Measurements from ENCODE around the gene CACNA1E. TPM values are rescaled to one million over a fixed set of nuclear protein-coding genes. Genes with fewer than 3 reads are reported as not detected.

The CACNA1E gene
- total and polyA plus RNA-seq, 7 experiments from 2014 or later, result 0.07 TPM; not detected in 6

GRCh38 chr1:181768211-181768929 lies 285.1 kb downstream of the CACNA1E start:
- intact Hi-C loops (cut with micrococcal nuclease), result no loop called here
- H3K4me1 ChIP-seq (ENCODE audit: control insufficient read depth in 2 of 2, insufficient read depth in 2 of 2, low read length in 2 of 2), result no peaks in the 10 kb centered on the region
- Mint-ChIP-seq H3K27me3 (peaks cover 2 to 25% (median 6%) of the 10 kb centered on the region in 5 donors), H3K9me3 (peaks cover 0 to 2% (median 0%) of the 10 kb centered on the region in 11 donors), H3K4me1 (peaks cover 0 to 3% (median 0%) of the 10 kb centered on the region in 7 donors), H3K4me3 (no peak overlapping the region), H3K27ac (no peak overlapping the region), H3K36me3 (no peaks in the 10 kb centered on the region)
- H3K27ac ChIP-seq (ENCODE audit: low read depth, low read length), result no peak overlapping the region
- ChIA-PET POLR2A (no interaction called here), CTCF (no interaction called here)
- no peaks in the 10 kb centered on the region for H3K27me3 ChIP-seq (ENCODE audit: control insufficient read depth in 2 of 2, insufficient read depth in 2 of 2, low read length in 2 of 2)
- no peak overlapping the region for H3K4me3 ChIP-seq (ENCODE audit: low read length)
- no peak for DNase-seq
- ATAC-seq, result no peak
- no peaks in the 10 kb centered on the region for H3K36me3 ChIP-seq (ENCODE audit: control insufficient read depth in 2 of 3, insufficient read depth in 3 of 3, low read length in 3 of 3)
- H3K9me3 ChIP-seq (ENCODE audit: control insufficient read depth in 2 of 3, low read length in 3 of 3), result no peaks in the 10 kb centered on the region

- Mint-ChIP-seq H3K9me3 (peaks cover 0 to 2% (median 0%) of the 10 kb centered on the region in 11 donors), H3K27me3 (peaks cover 0 to 25% (median 4%) of the 10 kb centered on the region in 5 donors), H3K27ac (no peak overlapping the region), H3K36me3 (no peaks in the 10 kb centered on the region), H3K4me1 (peaks cover 0 to 3% (median 0%) of the 10 kb centered on the region in 7 donors), H3K4me3 (no peak overlapping the region)
- Histone ChIP-seq H3K27ac (ENCODE audit: low read depth, low read length) (no peak overlapping the region), H3K9me3 (ENCODE audit: control insufficient read depth in 2 of 3, low read length in 3 of 3) (no peaks in the 10 kb centered on the region), H3K4me3 (ENCODE audit: low read length) (no peak overlapping the region), H3K27me3 (ENCODE audit: control insufficient read depth in 2 of 2, insufficient read depth in 2 of 2, low read length in 2 of 2) (no peaks in the 10 kb centered on the region), H3K36me3 (ENCODE audit: control insufficient read depth in 2 of 3, insufficient read depth in 3 of 3, low read length in 3 of 3) (no peaks in the 10 kb centered on the region), H3K4me1 (ENCODE audit: control insufficient read depth in 2 of 2, insufficient read depth in 2 of 2, low read length in 2 of 2) (no peaks in the 10 kb centered on the region)
- ATAC-seq (no peak), DNase-seq (no peak)
- CTCF ChIA-PET, result no interaction called here
- intact Hi-C loops (cut with micrococcal nuclease), result no loop called here
- POLR2A ChIA-PET, result no interaction called here
Observed at GRCh38 chr1:181768930-181769280, 285.6 kb downstream of the CACNA1E start.

DNA sequence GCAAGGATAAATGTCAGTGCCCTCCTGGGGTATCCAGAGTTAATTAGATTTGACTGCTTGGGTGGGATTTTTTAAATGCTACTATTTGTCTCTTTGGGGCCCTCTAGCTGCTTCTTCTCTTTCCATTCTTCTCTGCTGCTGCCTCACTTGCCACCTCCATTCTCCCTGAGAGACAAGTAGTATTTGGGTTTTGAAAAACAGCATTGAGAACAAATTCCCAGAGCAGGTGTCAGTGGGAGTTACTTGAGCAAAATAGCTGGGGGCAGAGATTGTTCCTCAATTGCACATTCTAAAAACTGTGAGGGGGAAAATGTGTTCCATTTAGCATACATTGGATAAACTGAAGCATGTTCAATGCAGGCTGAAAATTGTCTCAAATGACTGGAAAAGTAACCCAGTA lies 286.5 kb downstream of the CACNA1E start:
- peaks cover 0 to 23% (median 4%) of the 10 kb centered on the region in 5 donors for H3K27me3 Mint-ChIP-seq
- ChIA-PET POLR2A (no interaction called here), CTCF (no interaction called here)
- ATAC-seq, result no peak
- Histone ChIP-seq H3K36me3 (ENCODE audit: control insufficient read depth in 2 of 3, insufficient read depth in 3 of 3, low read length in 3 of 3) (no peaks in the 10 kb centered on the region), H3K4me1 (ENCODE audit: control insufficient read depth in 2 of 2, insufficient read depth in 2 of 2, low read length in 2 of 2) (no peaks in the 10 kb centered on the region), H3K27ac (ENCODE audit: low read depth, low read length) (no peak overlapping the region), H3K27me3 (ENCODE audit: control insufficient read depth in 2 of 2, insufficient read depth in 2 of 2, low read length in 2 of 2) (no peaks in the 10 kb centered on the region), H3K4me3 (ENCODE audit: low read length) (no peak overlapping the region), H3K9me3 (ENCODE audit: control insufficient read depth in 2 of 3, low read length in 3 of 3) (no peaks in the 10 kb centered on the region)
- peaks cover 0 to 2% (median 0%) of the 10 kb centered on the region in 11 donors for H3K9me3 Mint-ChIP-seq
- peaks cover 0 to 3% (median 0%) of the 10 kb centered on the region in 7 donors for H3K4me1 Mint-ChIP-seq
- no peak for DNase-seq
- intact Hi-C loops (cut with micrococcal nuclease), result no loop called here
- H3K27ac Mint-ChIP-seq, result no peak overlapping the region
- no peaks in the 10 kb centered on the region for H3K36me3 Mint-ChIP-seq
- H3K4me3 Mint-ChIP-seq, result no peak overlapping the region

- Histone ChIP-seq H3K36me3 (ENCODE audit: control insufficient read depth in 2 of 3, insufficient read depth in 3 of 3, low read length in 3 of 3) (no peaks in the 10 kb centered on the region), H3K9me3 (ENCODE audit: control insufficient read depth in 2 of 3, low read length in 3 of 3) (no peaks in the 10 kb centered on the region), H3K27ac (ENCODE audit: low read depth, low read length) (no peak overlapping the region), H3K4me3 (ENCODE audit: low read length) (no peak overlapping the region), H3K4me1 (ENCODE audit: control insufficient read depth in 2 of 2, insufficient read depth in 2 of 2, low read length in 2 of 2) (no peaks in the 10 kb centered on the region), H3K27me3 (ENCODE audit: control insufficient read depth in 2 of 2, insufficient read depth in 2 of 2, low read length in 2 of 2) (no peaks in the 10 kb centered on the region)
- no peaks in the 10 kb centered on the region for H3K9me3 Mint-ChIP-seq
- DNase-seq (no peak), ATAC-seq (no peak)
- H3K4me1 Mint-ChIP-seq, result peaks cover 0 to 3% (median 0%) of the 10 kb centered on the region in 7 donors
- peaks cover 0 to 9% (median 4%) of the 10 kb centered on the region in 5 donors for H3K27me3 Mint-ChIP-seq
- intact Hi-C loops (cut with micrococcal nuclease), result no loop called here
- no peak overlapping the region for H3K27ac Mint-ChIP-seq
- no peaks in the 10 kb centered on the region for H3K36me3 Mint-ChIP-seq
- H3K4me3 Mint-ChIP-seq, result no peak overlapping the region
- ChIA-PET POLR2A (no interaction called here), CTCF (no interaction called here)
Observed at GRCh38 chr1:181772714-181773113, 289.4 kb downstream of the CACNA1E start.

DNA sequence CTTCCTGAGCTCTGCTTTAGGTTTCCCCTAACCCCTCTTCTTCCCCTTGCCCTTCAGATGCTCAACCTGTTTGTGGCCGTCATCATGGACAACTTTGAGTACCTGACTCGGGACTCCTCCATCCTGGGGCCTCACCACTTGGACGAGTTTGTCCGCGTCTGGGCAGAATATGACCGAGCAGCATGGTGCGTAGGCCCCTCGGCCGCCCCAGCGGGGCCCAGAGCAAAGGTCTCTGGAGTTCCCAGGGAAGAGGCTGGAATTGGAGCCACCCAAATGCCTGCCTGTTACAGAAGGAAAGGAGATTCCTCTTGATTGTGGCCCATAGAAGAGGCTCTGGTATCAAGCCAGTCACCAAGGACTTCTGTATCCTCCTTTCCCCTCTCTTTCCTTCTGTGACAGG lies 292.7 kb downstream of the CACNA1E start:
- Mint-ChIP-seq H3K9me3 (peaks cover 0 to 1% (median 0%) of the 10 kb centered on the region in 11 donors), H3K4me3 (no peak overlapping the region), H3K4me1 (no peaks in the 10 kb centered on the region), H3K36me3 (no peaks in the 10 kb centered on the region), H3K27ac (no peak overlapping the region), H3K27me3 (peaks cover 0 to 13% (median 8%) of the 10 kb centered on the region in 5 donors)
- intact Hi-C loops (cut with micrococcal nuclease), result no loop called here
- no peak overlapping the region for H3K27ac ChIP-seq (ENCODE audit: low read depth, low read length)
- H3K36me3 ChIP-seq (ENCODE audit: control insufficient read depth in 2 of 3, insufficient read depth in 3 of 3, low read length in 3 of 3), result no peaks in the 10 kb centered on the region
- H3K9me3 ChIP-seq (ENCODE audit: control insufficient read depth in 2 of 3, low read length in 3 of 3), result no peaks in the 10 kb centered on the region
- no peaks in the 10 kb centered on the region for H3K27me3 ChIP-seq (ENCODE audit: control insufficient read depth in 2 of 2, insufficient read depth in 2 of 2, low read length in 2 of 2)
- H3K4me3 ChIP-seq (ENCODE audit: low read length), result no peak overlapping the region
- DNase-seq, result no peak
- ChIA-PET POLR2A (no interaction called here), CTCF (no interaction called here)
- no peaks in the 10 kb centered on the region for H3K4me1 ChIP-seq (ENCODE audit: control insufficient read depth in 2 of 2, insufficient read depth in 2 of 2, low read length in 2 of 2)
- no peak for ATAC-seq

DNA sequence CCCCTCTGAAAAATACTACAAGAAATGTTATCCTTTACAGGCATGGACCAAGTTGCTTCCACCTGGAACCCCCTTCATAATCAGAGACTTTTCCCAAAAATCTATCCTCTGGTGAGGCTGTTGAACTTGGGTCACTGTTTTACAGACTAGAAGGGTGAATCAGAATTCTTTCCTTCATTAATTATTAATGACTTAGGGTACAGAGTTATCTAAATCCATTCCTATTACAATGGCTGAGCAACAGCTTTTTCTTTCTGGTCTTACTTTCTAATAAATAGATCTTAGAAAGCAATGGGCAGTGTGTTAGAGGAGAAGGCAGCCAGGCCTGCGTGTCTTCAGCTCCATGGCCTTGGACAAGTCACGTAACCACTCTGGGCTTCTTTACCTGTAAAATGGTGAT lies 294.0 kb downstream of the CACNA1E start:
- Histone ChIP-seq H3K27me3 (ENCODE audit: control insufficient read depth in 2 of 2, insufficient read depth in 2 of 2, low read length in 2 of 2) (no peaks in the 10 kb centered on the region), H3K4me3 (ENCODE audit: low read length) (no peak overlapping the region), H3K9me3 (ENCODE audit: control insufficient read depth in 2 of 3, low read length in 3 of 3) (no peaks in the 10 kb centered on the region), H3K4me1 (ENCODE audit: control insufficient read depth in 2 of 2, insufficient read depth in 2 of 2, low read length in 2 of 2) (no peaks in the 10 kb centered on the region), H3K36me3 (ENCODE audit: control insufficient read depth in 2 of 3, insufficient read depth in 3 of 3, low read length in 3 of 3) (no peaks in the 10 kb centered on the region), H3K27ac (ENCODE audit: low read depth, low read length) (no peak overlapping the region)
- no peak for ATAC-seq
- CTCF ChIA-PET, result no interaction called here
- intact Hi-C loops (cut with micrococcal nuclease), result no loop called here
- Mint-ChIP-seq H3K36me3 (no peaks in the 10 kb centered on the region), H3K4me3 (no peak overlapping the region), H3K27ac (no peak overlapping the region), H3K4me1 (no peaks in the 10 kb centered on the region), H3K27me3 (peaks cover 0 to 14% (median 8%) of the 10 kb centered on the region in 5 donors), H3K9me3 (peaks cover 0 to 1% (median 0%) of the 10 kb centered on the region in 11 donors)
- POLR2A ChIA-PET, result no interaction called here
- DNase-seq, result no peak

DNA sequence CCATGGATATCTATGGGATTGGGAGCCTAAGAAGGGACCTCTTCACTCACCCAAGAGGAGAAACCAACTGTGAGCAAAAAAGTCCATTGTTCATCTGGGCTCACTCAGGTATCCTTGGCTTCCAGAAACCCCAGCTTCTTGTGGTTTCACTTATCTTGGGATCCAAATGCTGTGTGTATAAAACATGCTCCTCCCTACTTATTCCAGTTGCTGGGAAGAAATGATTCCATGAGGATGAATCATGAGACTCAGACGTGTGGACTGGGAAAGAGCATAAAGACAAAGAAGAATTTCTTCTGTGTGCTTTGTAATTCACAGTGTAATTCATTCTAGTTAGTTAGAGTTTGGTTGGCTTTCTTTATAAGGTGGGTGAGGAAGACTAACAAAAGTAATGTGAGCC lies 294.5 kb downstream of the CACNA1E start:
- H3K27me3 Mint-ChIP-seq, result peaks cover 0 to 19% (median 5%) of the 10 kb centered on the region in 5 donors
- Histone ChIP-seq H3K4me1 (ENCODE audit: control insufficient read depth in 2 of 2, insufficient read depth in 2 of 2, low read length in 2 of 2) (no peaks in the 10 kb centered on the region), H3K27ac (ENCODE audit: low read depth, low read length) (no peak overlapping the region), H3K9me3 (ENCODE audit: control insufficient read depth in 2 of 3, low read length in 3 of 3) (no peaks in the 10 kb centered on the region), H3K36me3 (ENCODE audit: control insufficient read depth in 2 of 3, insufficient read depth in 3 of 3, low read length in 3 of 3) (no peaks in the 10 kb centered on the region), H3K4me3 (ENCODE audit: low read length) (no peak overlapping the region), H3K27me3 (ENCODE audit: control insufficient read depth in 2 of 2, insufficient read depth in 2 of 2, low read length in 2 of 2) (no peaks in the 10 kb centered on the region)
- ATAC-seq (no peak), DNase-seq (no peak)
- intact Hi-C loops (cut with micrococcal nuclease), result no loop called here
- CTCF ChIA-PET, result no interaction called here
- H3K36me3 Mint-ChIP-seq, result no peaks in the 10 kb centered on the region
- POLR2A ChIA-PET, result no interaction called here
- H3K9me3 Mint-ChIP-seq, result peaks cover 0 to 1% (median 0%) of the 10 kb centered on the region in 11 donors
- H3K4me1 Mint-ChIP-seq, result no peaks in the 10 kb centered on the region
- no peak overlapping the region for H3K4me3 Mint-ChIP-seq
- H3K27ac Mint-ChIP-seq, result no peak overlapping the region

Data from naive thymus-derived CD4-positive, alpha-beta T cell (primary cell).